Fibroblast of villous mesenchyme (primary cell): ENCODE results near the gene LENEP. TPM values are rescaled to one million over a fixed set of nuclear protein-coding genes. Genes with fewer than 3 reads are reported as not detected.

Experiments used
- DNase-seq: peaks from one replicate; pipeline ENCODE4 v3.0.0-alpha.2; 2010; ENCODE audit warnings: low read depth
- H3K4me3 ChIP-seq: 2 replicates; pipeline ENCODE4 v1.5.1; 2011; ENCODE audit warnings: low read depth, mild to moderate bottlenecking, low read length
- CTCF ChIP-seq: IDR thresholded peaks from 2 replicates; pipeline ENCODE4 v1.5.1; 2012; ENCODE audit warnings: low read depth, mild to moderate bottlenecking, low read length; ENCODE audit not compliant: insufficient read depth
- total RNA-seq: library from RNA; depleted of rRNA; stranded (reverse); fragments of >200 nt; gene quantifications from 2 replicates; pipeline ENCODE4 v1.2.3, GENCODE V29; 2012

LENEP gene
- total RNA-seq, result 0.32 and 0.43 TPM in 2 replicates

GRCh38 chr1:154993572-154994268 lies at the start of gene LENEP:
Gene LENEP, plus strand, starts transcription at chr1:154993586. Its CDS starts 22 bp downstream, at chr1:154993608.
- no peak within 1 kb of the TSS for H3K4me3 ChIP-seq
- no peak for DNase-seq
- no peak for TF ChIP-seq CTCF

GRCh38 chr1:154943649-154944400 lies 49.6 kb upstream of the LENEP start:
- no peak overlapping the region for H3K4me3 ChIP-seq
- TF ChIP-seq CTCF, result peak; percentile 77
- peak; percentile 45 for DNase-seq

GRCh38 chr1:154944401-154945159 lies 48.8 kb upstream of the LENEP start:
- DNase-seq, result no peak
- H3K4me3 ChIP-seq, result no peak overlapping the region
- no peak for TF ChIP-seq CTCF

GRCh38 chr1:154945160-154945961 lies 48.0 kb upstream of the LENEP start:
- DNase-seq, result no peak
- H3K4me3 ChIP-seq, result no peak overlapping the region
- no peak for TF ChIP-seq CTCF

GRCh38 chr1:154945962-154946850 lies 47.2 kb upstream of the LENEP start:
- no peak overlapping the region for H3K4me3 ChIP-seq
- DNase-seq, result no peak
- no peak for TF ChIP-seq CTCF
